Stimulated activated CD4-positive, alpha-beta T cell treated with anti-CD3 and anti-CD28 coated beads, Interleukin-4, amount 100 ng/mL, for 1 hour (primary cell): ENCODE data around the gene CFAP77.

Experiments used
- DNase-seq: peaks from one replicate; pipeline ENCODE4 v3.0.0-alpha.2; 2020

The CFAP77 gene

GRCh38 chr9:132520612-132521011 lies 110.6 kb downstream of the CFAP77 start:
- DNase-seq = no peak

- no peak for DNase-seq
Observed at GRCh38 chr9:132525308-132526023, 115.5 kb downstream of the CFAP77 start.

GRCh38 chr9:132531195-132531594 lies 121.2 kb downstream of the CFAP77 start:
- DNase-seq = no peak

- no peak for DNase-seq
Observed at GRCh38 chr9:132531710-132532570, 121.9 kb downstream of the CFAP77 start.

GRCh38 chr9:132534832-132535231 lies 124.8 kb downstream of the CFAP77 start:
- DNase-seq = no peak

- no peak for DNase-seq
Observed at GRCh38 chr9:132536124-132536523, 126.1 kb downstream of the CFAP77 start.

GRCh38 chr9:132537352-132537751 lies 127.3 kb downstream of the CFAP77 start:
- no peak for DNase-seq

GRCh38 chr9:132538071-132538470 lies 128.1 kb downstream of the CFAP77 start:
- DNase-seq = no peak

- DNase-seq = no peak
Observed at GRCh38 chr9:132539096-132539495, 129.1 kb downstream of the CFAP77 start.

GRCh38 chr9:132541051-132541450 lies 131.0 kb downstream of the CFAP77 start:
- no peak for DNase-seq

GRCh38 chr9:132541870-132542830 lies 132.1 kb downstream of the CFAP77 start:
- no peak for DNase-seq

- no peak for DNase-seq
Observed at GRCh38 chr9:132543251-132543650, 133.2 kb downstream of the CFAP77 start.

- no peak for DNase-seq
Observed at GRCh38 chr9:132543960-132544359, 133.9 kb downstream of the CFAP77 start.

- no peak for DNase-seq
Observed at GRCh38 chr9:132545578-132545977, 135.6 kb downstream of the CFAP77 start.

GRCh38 chr9:132546148-132547051 lies 136.4 kb downstream of the CFAP77 start:
- DNase-seq = no peak

- no peak for DNase-seq
Observed at GRCh38 chr9:132547052-132547431, 137.0 kb downstream of the CFAP77 start.

- no peak for DNase-seq
Observed at GRCh38 chr9:132547436-132547835, 137.4 kb downstream of the CFAP77 start.

GRCh38 chr9:132547976-132548730 lies 138.1 kb downstream of the CFAP77 start:
- DNase-seq = no peak

GRCh38 chr9:132548751-132549640 lies 139.0 kb downstream of the CFAP77 start:
- DNase-seq = no peak

GRCh38 chr9:132551556-132551955 lies 141.5 kb downstream of the CFAP77 start:
- no peak for DNase-seq
